H9 (cell line): ENCODE results near the gene TMEM108. TPM values are rescaled to one million over a fixed set of nuclear protein-coding genes. Genes with fewer than 3 reads are reported as not detected.

ENCODE experiments used
- DNase-seq: peaks from one replicate; pipeline ENCODE4 v3.0.0-alpha.2; 2017
- H2AFZ ChIP-seq: one replicate; pipeline ENCODE4 v1.6.1; 2013; ENCODE audit warnings: mild to moderate bottlenecking, low read length, control low read depth, moderate library complexity
- H2AK5ac ChIP-seq: 2 replicates; pipeline ENCODE4 v1.6.1; 2013; ENCODE audit warnings: low read length, control low read depth, mixed read lengths; ENCODE audit not compliant: insufficient read length
- H2BK120ac ChIP-seq: one replicate; pipeline ENCODE4 v1.6.1; 2013; ENCODE audit warnings: low read depth, mild to moderate bottlenecking, low read length, control low read depth, inconsistent platforms; ENCODE audit not compliant: poor library complexity, severe bottlenecking
- H2BK12ac ChIP-seq: 2 replicates; pipeline ENCODE4 v1.6.1; 2013; ENCODE audit warnings: low read length, control low read depth, mixed read lengths, low read depth; ENCODE audit not compliant: insufficient read length
- H2BK15ac ChIP-seq: 2 replicates; pipeline ENCODE4 v1.6.1; 2013; ENCODE audit warnings: low read depth, low read length, control low read depth
- H2BK20ac ChIP-seq: one replicate; pipeline ENCODE4 v1.6.1; 2013; ENCODE audit warnings: low read depth, mild to moderate bottlenecking, low read length, control low read depth, inconsistent platforms; ENCODE audit not compliant: poor library complexity, severe bottlenecking
- H2BK5ac ChIP-seq: 2 replicates; pipeline ENCODE4 v1.6.1; 2013; ENCODE audit warnings: low read length, control low read depth, mixed read lengths; ENCODE audit not compliant: insufficient read length
- H3K14ac ChIP-seq: 2 replicates; pipeline ENCODE4 v1.6.1; 2013; ENCODE audit warnings: low read length, control low read depth; ENCODE audit not compliant: insufficient read depth
- H3K18ac ChIP-seq: 2 replicates; pipeline ENCODE4 v1.6.1; 2013; ENCODE audit warnings: low read depth, mild to moderate bottlenecking, mixed read lengths, low read length, control low read depth; ENCODE audit not compliant: insufficient read length
- H3K23ac ChIP-seq: 2 replicates; pipeline ENCODE4 v1.6.1; 2013; ENCODE audit warnings: low read length, control low read depth, mixed read lengths, low read depth; ENCODE audit not compliant: insufficient read length
- H3K23me2 ChIP-seq: 2 replicates; pipeline ENCODE4 v1.6.1; 2013; ENCODE audit warnings: low read depth, mild to moderate bottlenecking, mixed read lengths, low read length, control low read depth; ENCODE audit not compliant: insufficient read length, poor library complexity, severe bottlenecking
- H3K27ac ChIP-seq: 2 replicates; pipeline ENCODE4 v1.5.1; 2013; ENCODE audit warnings: low read length, control low read depth, mixed read lengths, low read depth; ENCODE audit not compliant: insufficient read length
- H3K27me3 ChIP-seq: 2 replicates; pipeline ENCODE4 v1.6.1; 2013; ENCODE audit warnings: low read length, control low read depth, inconsistent platforms; ENCODE audit not compliant: insufficient read depth
- H3K4ac ChIP-seq: 2 replicates; pipeline ENCODE4 v1.6.1; 2013; ENCODE audit warnings: low read depth, mild to moderate bottlenecking, control low read depth, inconsistent platforms, low read length, moderate library complexity
- H3K4me1 ChIP-seq: 2 replicates; pipeline ENCODE4 v1.6.1; 2013; ENCODE audit warnings: low read length, control low read depth, inconsistent platforms; ENCODE audit not compliant: insufficient read depth
- H3K4me2 ChIP-seq: 2 replicates; pipeline ENCODE4 v1.6.1; 2013; ENCODE audit warnings: low read length, control low read depth, mixed read lengths; ENCODE audit not compliant: insufficient read length, insufficient read depth
- H3K56ac ChIP-seq: 2 replicates; pipeline ENCODE4 v1.6.1; 2013; ENCODE audit warnings: low read depth, mild to moderate bottlenecking, mixed read lengths, low read length, control low read depth; ENCODE audit not compliant: insufficient read length
- H3K79me1 ChIP-seq: 2 replicates; pipeline ENCODE4 v1.6.1; 2013; ENCODE audit warnings: low read depth, mild to moderate bottlenecking, moderate library complexity, low read length, control low read depth, inconsistent platforms; ENCODE audit not compliant: insufficient read depth, poor library complexity, severe bottlenecking
- H3K79me2 ChIP-seq: 2 replicates; pipeline ENCODE4 v1.6.1; 2013; ENCODE audit warnings: low read length, control low read depth, inconsistent platforms; ENCODE audit not compliant: insufficient read depth
- H3K9ac ChIP-seq: 2 replicates; pipeline ENCODE4 v1.6.1; 2013; ENCODE audit warnings: low read length, control low read depth, mixed read lengths; ENCODE audit not compliant: insufficient read length; ENCODE audit errors: extremely low read depth
- H3K9me3 ChIP-seq: one replicate; pipeline ENCODE4 v1.6.1; 2013; ENCODE audit warnings: low read depth, low read length, inconsistent platforms; ENCODE audit not compliant: control insufficient read depth
- H3T11ph ChIP-seq: one replicate; pipeline ENCODE4 v1.6.1; 2013; ENCODE audit warnings: mild to moderate bottlenecking, low read length, control low read depth, inconsistent platforms
- H4K20me1 ChIP-seq: one replicate; pipeline ENCODE4 v1.6.1; 2013; ENCODE audit not compliant: control insufficient read depth, insufficient read length, insufficient read depth
- H4K5ac ChIP-seq: 2 replicates; pipeline ENCODE4 v1.6.1; 2013; ENCODE audit warnings: low read depth, mild to moderate bottlenecking, mixed read lengths, low read length, control low read depth; ENCODE audit not compliant: insufficient read length
- H4K8ac ChIP-seq: replicated peaks from 2 replicates; pipeline ENCODE4 v1.6.1; 2013; ENCODE audit warnings: low read length, control low read depth, mixed read lengths, low read depth; ENCODE audit not compliant: insufficient read length
- H4K91ac ChIP-seq: 2 replicates; pipeline ENCODE4 v1.6.1; 2013; ENCODE audit warnings: low read depth, mild to moderate bottlenecking, moderate library complexity, mixed read lengths, low read length, control low read depth; ENCODE audit not compliant: insufficient read length
- H3K27ac Mint-ChIP-seq, 3 experiments: 2 replicates in 2 of 3; 3 replicates in 1 of 3; pipeline ENCODE4 v1.8.0; 2020 to 2021; ENCODE audit warnings: mixed read lengths in 3 of 3, mild to moderate bottlenecking in 1 of 3, moderate library complexity in 1 of 3
- H3K27me3 Mint-ChIP-seq: 2 replicates; pipeline ENCODE4 v1.8.0; 2021; ENCODE audit warnings: low read depth, mild to moderate bottlenecking, moderate library complexity, mixed read lengths
- H3K36me3 Mint-ChIP-seq, 3 experiments: 2 replicates in 2 of 3; 3 replicates in 1 of 3; pipeline ENCODE4 v1.8.0; 2020 to 2021; ENCODE audit warnings: low read depth in 3 of 3, mixed read lengths in 3 of 3; ENCODE audit not compliant: insufficient read depth in 1 of 3
- H3K4me1 Mint-ChIP-seq, 2 experiments: 2 replicates each; pipeline ENCODE4 v1.8.0; 2020; ENCODE audit warnings: mixed read lengths in 2 of 2
- H3K4me3 Mint-ChIP-seq, 2 experiments: 2 replicates in 1 of 2; 3 replicates in 1 of 2; pipeline ENCODE4 v1.8.0; 2020 to 2021; ENCODE audit warnings: mild to moderate bottlenecking in 2 of 2, mixed read lengths in 2 of 2, moderate library complexity in 1 of 2
- H3K9me3 Mint-ChIP-seq, 2 experiments: 2 replicates in 1 of 2; 3 replicates in 1 of 2; pipeline ENCODE4 v1.8.0; 2020; ENCODE audit warnings: mild to moderate bottlenecking in 2 of 2, mixed read lengths in 2 of 2, moderate library complexity in 1 of 2
- WGBS: extraction: QIAGEN DNeasy Blood & Tissue Kit; methylation state at CpG from one replicate; pipeline ENCODE4 v1.1.7; 2013; ENCODE audit warnings: missing lambda C conversion rate, low lambda C conversion rate, mixed read lengths; ENCODE audit not compliant: insufficient read length; ENCODE audit errors: extremely low coverage; 5-methylcytosine and 5-hydroxymethylcytosine counted together
- total RNA-seq: library from RNA; stranded (reverse); gene quantifications from 2 replicates; pipeline ENCODE4 v1.2.1, GENCODE V29; 2021
- TF ChIP-seq, protein P1 (sequence below): fragments of 200-600 bp; sonication (generic); conservative IDR thresholded peaks from 3 replicates; pipeline ENCODE4 v1.8.0; 2021; ENCODE audit warnings: antibody characterized with exemption, mild to moderate bottlenecking

The TMEM108 gene
- total RNA-seq, 1 experiment from 2014 or later: 5.0 TPM

DNA sequence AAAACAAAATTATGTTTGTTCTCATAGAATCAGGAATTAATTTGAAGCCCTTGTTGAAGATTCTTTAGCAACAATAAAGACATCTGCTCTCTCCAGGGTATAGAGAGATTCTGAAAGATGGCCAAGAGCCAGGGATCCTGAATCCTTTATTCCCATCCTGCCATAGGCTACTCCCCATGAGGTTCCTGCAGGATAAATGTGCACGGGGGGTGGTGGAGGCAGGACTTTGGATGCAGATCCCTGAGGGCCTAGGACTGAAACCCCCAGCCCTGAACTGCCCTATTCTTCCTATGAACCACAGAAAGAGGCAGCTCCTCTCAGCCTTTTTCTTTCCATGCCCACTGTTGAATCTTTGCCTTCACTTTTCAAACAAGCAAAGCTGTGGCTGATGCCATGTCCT is 17.1 kb downstream of the TMEM108 start:
- no peak overlapping the region for H2AFZ ChIP-seq
- H3K9me3 Mint-ChIP-seq: no peaks in the 10 kb centered on the region
- H3K27me3 ChIP-seq: no peaks in the 10 kb centered on the region
- no peak overlapping the region for H3K56ac ChIP-seq
- H3T11ph ChIP-seq: no peak overlapping the region
- H3K27ac ChIP-seq: no peak overlapping the region
- H2AK5ac ChIP-seq: no peak overlapping the region
- H2BK5ac ChIP-seq: no peak overlapping the region
- H3K4me3 Mint-ChIP-seq: no peak overlapping the region
- H3K36me3 Mint-ChIP-seq: peaks cover 0 to 4% (median 0%) of the 10 kb centered on the region in 3 experiments; a peak in 1 of 7 replicates
- no peak overlapping the region for H3K14ac ChIP-seq
- H3K4me2 ChIP-seq: no peak overlapping the region
- H3K4me1 Mint-ChIP-seq: peaks cover 30 to 47% of the 10 kb centered on the region in 2 experiments
- H3K9me3 ChIP-seq: no peaks in the 10 kb centered on the region
- H3K27ac Mint-ChIP-seq: no peak overlapping the region
- TF ChIP-seq, protein P1, sequence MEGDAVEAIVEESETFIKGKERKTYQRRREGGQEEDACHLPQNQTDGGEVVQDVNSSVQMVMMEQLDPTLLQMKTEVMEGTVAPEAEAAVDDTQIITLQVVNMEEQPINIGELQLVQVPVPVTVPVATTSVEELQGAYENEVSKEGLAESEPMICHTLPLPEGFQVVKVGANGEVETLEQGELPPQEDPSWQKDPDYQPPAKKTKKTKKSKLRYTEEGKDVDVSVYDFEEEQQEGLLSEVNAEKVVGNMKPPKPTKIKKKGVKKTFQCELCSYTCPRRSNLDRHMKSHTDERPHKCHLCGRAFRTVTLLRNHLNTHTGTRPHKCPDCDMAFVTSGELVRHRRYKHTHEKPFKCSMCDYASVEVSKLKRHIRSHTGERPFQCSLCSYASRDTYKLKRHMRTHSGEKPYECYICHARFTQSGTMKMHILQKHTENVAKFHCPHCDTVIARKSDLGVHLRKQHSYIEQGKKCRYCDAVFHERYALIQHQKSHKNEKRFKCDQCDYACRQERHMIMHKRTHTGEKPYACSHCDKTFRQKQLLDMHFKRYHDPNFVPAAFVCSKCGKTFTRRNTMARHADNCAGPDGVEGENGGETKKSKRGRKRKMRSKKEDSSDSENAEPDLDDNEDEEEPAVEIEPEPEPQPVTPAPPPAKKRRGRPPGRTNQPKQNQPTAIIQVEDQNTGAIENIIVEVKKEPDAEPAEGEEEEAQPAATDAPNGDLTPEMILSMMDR: no peak
- H3K9ac ChIP-seq: no peak overlapping the region
- H3K79me2 ChIP-seq: no peaks in the 10 kb centered on the region
- no peak overlapping the region for H2BK15ac ChIP-seq
- WGBS: no CpG with 5 or more reads among the region's 1 CpG
- H2BK120ac ChIP-seq: no peak overlapping the region
- no peak overlapping the region for H2BK20ac ChIP-seq
- H3K23ac ChIP-seq: no peak overlapping the region
- H2BK12ac ChIP-seq: no peak overlapping the region
- no peak for DNase-seq
- no peak overlapping the region for H4K5ac ChIP-seq
- H3K4me1 ChIP-seq: peaks cover 9% of the 10 kb centered on the region; the same call in 1 of the 2 replicates
- no peaks in the 10 kb centered on the region for H4K20me1 ChIP-seq
- no peaks in the 10 kb centered on the region for H3K79me1 ChIP-seq
- no peak overlapping the region for H3K18ac ChIP-seq
- no peaks in the 10 kb centered on the region for H3K23me2 ChIP-seq
- no peak overlapping the region for H4K91ac ChIP-seq
- H4K8ac ChIP-seq: no peak overlapping the region
- H3K27me3 Mint-ChIP-seq: no peaks in the 10 kb centered on the region
- H3K4ac ChIP-seq: no peak overlapping the region
